Stimulated activated CD8-positive, alpha-beta memory T cell treated with anti-CD3 and anti-CD28 coated beads, Interleukin-7, amount 100 ng/mL, for 24 hours (primary cell): ENCODE results near the gene RNU6-9.

Experiments used
- DNase-seq: peaks from one replicate; pipeline ENCODE4 v3.0.0-alpha.2; 2020; ENCODE audit warnings: low read depth

Gene RNU6-9

DNA sequence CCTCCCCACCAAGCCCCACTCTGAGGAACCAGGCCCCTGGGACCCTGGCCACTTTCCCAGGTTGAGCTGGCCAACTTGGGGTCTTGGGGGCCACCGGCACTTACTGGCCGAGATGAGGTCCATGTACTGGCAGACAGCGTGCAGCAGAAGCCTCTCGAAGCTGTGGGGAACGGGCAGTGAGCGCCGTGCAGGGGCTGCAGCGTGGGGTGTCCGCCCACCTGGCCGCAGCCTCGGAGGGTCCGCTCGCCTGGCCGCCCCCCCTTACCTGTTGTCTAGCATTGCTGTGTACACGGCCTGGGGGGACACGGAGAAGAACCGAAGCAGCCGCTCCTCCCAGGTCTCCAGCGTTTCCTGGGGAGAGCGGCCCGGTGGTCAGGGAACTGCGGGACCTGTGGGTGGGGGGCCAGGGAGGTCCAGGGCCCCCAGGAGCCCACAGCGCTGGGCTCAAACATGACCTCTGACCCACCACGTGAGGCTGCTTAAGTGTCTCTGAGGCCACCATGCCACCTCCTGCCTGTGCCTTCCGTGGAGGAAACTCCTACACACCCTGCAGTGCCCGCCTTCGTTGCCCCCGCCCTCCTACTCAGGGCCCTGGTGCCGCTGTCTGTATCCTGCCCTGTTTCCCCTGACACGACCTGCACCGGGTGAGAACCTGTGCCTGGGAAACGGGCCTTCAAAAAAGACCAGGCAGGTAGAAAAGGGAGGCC, 6.2 kb downstream of the RNU6-9 start:
- no peak for DNase-seq

- no peak for DNase-seq
These were observed 6.7 kb downstream of the RNU6-9 start for GRCh38 chr19:900043-900301.

DNA sequence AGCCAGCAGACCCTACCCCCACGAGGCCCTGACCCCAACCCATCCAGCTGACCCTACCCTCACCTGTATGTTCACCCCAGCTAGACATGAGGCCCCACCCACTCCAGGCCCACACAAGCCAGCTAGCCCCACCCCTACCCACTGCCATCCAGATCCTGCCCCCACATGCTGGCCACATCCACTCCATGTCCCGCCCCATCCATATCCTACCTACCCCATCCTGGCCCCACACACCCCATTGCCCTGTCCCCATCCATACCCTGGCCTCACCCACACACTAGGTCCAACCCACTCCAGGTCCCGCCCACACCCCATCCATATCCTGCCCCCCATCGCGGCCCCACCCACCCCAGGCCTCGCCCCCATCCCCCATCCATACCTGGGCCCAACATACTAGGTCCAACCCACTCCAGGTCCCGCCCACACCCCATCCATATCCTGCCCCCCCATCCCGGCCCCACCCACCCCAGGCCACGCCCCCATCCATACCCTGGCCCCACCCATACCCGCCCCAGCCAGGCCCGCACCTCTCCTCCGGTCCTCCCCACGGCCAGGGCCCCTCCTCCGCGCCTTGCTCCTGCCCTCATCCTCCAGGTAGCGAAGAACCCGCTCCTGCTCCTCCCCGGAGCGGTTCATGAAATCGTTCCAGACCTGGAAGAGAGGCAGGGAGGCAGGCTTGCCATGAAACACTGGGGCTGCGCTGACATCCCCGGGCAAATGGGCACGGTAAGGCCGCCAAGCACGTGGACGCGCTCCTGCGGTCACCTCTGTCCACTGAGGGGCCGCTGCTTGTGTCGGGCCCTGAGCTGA, 7.2 kb downstream of the RNU6-9 start:
- DNase-seq, result no peak

DNA sequence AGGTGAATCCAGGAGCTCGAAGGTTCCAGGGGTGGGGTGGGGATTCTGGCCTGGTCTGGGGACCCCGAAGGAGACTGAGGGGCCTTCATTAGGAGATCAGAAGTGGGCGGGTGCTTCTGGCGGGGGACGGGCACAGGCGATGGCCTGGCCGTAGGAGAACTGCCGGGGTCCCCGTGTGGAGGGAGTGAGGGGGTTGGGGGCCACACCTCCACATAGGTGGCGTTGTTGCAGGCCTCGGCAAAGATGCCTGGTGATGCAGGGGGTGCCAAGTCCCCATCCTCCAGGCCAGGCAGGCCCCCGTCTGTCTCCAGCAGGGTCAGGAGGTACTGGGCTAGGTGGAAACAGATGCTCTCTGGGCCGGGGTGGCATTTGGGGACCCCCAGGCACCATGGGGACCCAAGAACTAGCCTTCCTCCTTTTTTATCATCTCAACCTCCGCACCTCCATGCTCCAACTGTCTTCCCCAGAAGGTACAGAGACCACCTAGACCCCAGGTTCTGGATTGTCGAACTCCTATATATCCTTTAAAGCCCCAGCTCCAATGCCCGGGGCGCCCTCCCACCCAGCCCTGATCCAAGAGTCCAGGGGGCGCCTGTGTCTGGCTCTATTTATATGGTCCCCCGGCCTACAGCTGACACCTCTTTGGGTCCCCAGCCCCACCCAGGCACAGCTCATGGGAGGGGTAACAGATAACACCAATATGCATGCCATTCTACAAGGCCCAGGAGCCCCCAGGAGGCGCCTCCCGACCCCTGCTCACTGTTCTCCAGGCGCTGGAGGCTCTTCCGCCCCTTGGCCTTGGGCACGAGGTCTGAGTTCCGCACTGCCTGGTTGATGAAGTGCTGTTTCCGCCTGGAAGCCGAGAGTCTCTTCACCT, 8.2 kb downstream of the RNU6-9 start:
- no peak for DNase-seq

- no peak for DNase-seq
These were observed 8.7 kb downstream of the RNU6-9 start for GRCh38 chr19:902093-902370.

GRCh38 chr19:902446-903226, 9.4 kb downstream of the RNU6-9 start:
- DNase-seq, result no peak

- DNase-seq, result no peak
These were observed 10.0 kb downstream of the RNU6-9 start for GRCh38 chr19:903266-903797.

GRCh38 chr19:904545-904944, 11.3 kb downstream of the RNU6-9 start:
- no peak for DNase-seq

DNA sequence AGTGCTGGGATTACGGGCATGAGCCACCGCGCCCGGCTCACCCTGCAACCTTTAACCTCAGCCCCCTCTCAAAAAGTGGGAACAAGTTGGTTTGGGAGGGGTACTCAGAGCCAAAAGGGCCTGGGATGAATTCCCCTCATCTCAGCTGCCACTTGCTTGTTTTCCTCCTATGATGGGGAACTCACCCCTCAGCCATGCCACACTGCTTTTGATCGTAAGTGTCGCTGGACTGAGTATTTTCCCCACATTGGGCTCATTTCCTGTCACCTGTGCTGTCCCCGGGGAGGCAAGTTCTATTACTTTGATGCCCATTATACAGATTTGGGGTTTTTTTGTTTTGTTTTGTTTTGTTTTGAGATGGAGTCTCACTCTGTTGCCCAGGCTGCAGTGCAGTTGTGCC, 13.2 kb downstream of the RNU6-9 start:
- DNase-seq, result no peak

GRCh38 chr19:907183-907853, 14.0 kb downstream of the RNU6-9 start:
- no peak for DNase-seq

- no peak for DNase-seq
These were observed 18.1 kb downstream of the RNU6-9 start for GRCh38 chr19:911197-912033.

DNA sequence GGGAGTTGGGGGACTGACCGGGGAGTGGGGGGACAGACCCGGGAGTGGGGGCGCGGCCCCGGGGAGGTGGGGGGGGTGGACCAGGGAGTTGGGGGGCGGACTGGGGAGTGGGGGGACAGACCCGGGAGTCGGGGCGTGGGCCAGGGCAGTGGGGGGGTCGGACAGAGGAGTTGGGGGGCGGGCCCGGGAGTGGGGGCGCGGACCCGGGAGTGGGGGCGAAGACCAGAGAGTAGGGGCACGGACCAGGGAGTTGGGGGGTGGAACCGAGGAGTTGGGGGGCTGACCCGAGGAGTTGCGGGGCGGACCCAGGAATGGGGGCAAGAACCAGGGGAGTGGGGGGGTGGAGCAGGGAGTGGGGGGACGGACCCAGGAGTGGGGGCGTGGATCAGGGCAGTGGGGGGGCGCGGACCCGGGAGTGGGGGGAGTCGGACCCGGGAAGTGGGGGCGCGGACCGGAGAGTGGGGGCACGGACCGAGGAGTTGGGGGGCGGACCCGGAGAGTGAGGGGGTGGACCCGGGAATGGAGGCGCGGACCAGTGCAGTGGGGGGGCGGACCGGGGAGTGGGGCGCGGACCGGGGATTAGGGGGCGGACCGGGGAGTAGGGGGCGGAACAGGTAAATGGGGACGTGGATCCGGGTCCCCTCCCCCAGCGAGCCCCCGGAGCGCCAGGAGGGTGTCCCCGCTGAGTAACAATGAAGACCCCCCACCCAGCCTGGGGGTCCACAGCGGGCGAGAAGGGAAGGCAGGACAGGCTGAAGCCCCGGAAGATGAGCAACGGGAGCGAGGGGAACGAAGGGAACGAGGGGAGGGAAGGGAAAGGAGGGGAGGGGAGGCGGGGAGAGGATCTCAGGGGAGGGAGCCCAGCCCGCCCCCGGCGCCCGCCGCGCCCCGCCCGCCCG, 19.1 kb downstream of the RNU6-9 start:
- DNase-seq, result no peak

DNA sequence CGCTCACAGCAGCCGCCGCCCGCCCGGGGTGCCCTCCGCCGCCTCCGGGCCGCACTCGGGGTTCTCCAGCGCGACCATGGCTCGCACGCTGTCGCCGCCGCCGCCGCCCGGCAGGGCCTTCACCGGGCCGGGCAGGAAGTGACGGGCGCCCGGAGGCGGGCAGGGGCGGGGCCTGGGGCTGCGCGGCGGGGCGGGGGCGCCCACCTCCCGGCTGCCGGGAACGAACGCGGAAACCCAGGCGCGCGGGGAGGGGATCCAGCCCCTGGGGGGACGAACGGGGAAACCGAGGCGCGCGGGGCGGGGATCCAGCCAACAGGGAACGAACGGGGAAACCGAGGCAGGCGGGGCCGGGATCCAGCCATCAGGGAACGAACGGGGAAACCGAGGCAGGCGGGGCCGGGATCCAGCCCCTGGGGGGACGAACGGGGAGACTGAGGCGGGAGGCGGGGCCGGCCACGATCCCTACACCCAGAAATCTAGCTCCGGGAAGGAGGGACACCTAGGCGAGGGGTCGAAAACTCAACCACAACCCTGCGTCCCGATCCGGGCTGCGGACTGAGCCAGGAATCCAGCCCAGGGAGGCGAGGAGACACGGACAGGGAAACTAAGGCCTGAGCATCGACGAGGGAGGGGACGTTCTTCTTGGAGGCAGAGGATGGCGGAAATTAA, 19.9 kb downstream of the RNU6-9 start, which contains the start of gene R3HDM4:
TSS of gene R3HDM4 (minus strand) at position 140 of the 669 bp plus-strand sequence. CDS start at position 78, 62 bp downstream.
- DNase-seq, result peak; percentile 71

- no peak for DNase-seq
These were observed 23.5 kb downstream of the RNU6-9 start for GRCh38 chr19:916645-917322.

- DNase-seq, result no peak
These were observed 24.3 kb downstream of the RNU6-9 start, which contains the start of gene KISS1R for GRCh38 chr19:917323-918151. Gene KISS1R (plus strand): TSS chr19:917333. CDS start chr19:917503, 170 bp downstream.

- no peak for DNase-seq
These were observed 24.8 kb downstream of the RNU6-9 start for GRCh38 chr19:918152-918437.

GRCh38 chr19:918481-919198, 25.4 kb downstream of the RNU6-9 start:
- DNase-seq, result no peak
